ENCODE measurements around the gene KCNT1.

- TF ChIP-seq POLR2A (IDR thresholded peaks at IDR 0.05) (no peak), POLR2AphosphoS5 (IDR thresholded peaks at IDR 0.05) (no peak), CTCF (IDR thresholded peaks at IDR 0.05) (no peak)
Observed at GRCh38 chr9:135773530-135774238, 71.7 kb downstream of the KCNT1 start.

Data from breast epithelium (tissue), 3 donors.